Measurements from ENCODE around the gene MKLN1.

The MKLN1 gene

DNA sequence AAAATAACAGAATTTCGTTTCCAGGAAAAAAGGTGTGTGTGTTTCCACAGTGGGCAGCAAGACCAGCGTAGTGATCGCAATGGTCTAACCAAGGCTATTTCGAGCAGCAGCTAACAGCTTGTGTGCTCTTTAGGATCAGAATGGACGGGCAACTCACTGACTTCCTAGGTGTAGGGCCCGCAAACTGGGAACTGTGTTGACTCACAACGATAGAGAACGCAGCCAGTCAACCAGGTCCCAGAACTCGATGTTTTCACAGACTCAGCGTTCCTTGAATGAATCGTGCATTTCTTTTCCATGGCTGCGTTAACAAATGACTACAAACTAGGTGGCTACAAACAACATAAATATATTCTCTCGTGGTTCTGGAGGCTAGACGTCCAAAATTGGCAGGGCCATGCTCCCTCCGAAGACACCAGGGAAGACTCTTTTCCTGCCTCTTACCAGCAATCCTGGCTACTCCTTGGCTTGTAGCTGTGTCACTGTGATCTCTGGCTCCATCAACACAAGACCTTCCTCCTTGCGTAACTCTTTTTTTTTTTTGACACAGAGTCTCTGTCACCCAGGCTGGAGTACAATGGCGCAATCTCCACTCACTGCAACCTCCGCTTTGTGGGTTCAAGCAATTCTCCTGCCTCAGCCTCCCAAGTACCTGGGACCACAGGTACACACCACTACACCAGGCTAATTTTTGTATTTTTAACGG lies 189.7 kb downstream of the MKLN1 start:
- TF ChIP-seq, protein P1, sequence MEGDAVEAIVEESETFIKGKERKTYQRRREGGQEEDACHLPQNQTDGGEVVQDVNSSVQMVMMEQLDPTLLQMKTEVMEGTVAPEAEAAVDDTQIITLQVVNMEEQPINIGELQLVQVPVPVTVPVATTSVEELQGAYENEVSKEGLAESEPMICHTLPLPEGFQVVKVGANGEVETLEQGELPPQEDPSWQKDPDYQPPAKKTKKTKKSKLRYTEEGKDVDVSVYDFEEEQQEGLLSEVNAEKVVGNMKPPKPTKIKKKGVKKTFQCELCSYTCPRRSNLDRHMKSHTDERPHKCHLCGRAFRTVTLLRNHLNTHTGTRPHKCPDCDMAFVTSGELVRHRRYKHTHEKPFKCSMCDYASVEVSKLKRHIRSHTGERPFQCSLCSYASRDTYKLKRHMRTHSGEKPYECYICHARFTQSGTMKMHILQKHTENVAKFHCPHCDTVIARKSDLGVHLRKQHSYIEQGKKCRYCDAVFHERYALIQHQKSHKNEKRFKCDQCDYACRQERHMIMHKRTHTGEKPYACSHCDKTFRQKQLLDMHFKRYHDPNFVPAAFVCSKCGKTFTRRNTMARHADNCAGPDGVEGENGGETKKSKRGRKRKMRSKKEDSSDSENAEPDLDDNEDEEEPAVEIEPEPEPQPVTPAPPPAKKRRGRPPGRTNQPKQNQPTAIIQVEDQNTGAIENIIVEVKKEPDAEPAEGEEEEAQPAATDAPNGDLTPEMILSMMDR (IDR thresholded peaks at IDR 0.05; ENCODE audit: low read length) = no peak
- no peak for TF ChIP-seq EZH2 (IDR thresholded peaks at IDR 0.05; ENCODE audit: borderline replicate concordance, low read length)
- no peaks in the 10 kb centered on the region for H3K4me1 ChIP-seq (ENCODE audit: insufficient read depth, low read length, severe bottlenecking)
- no peak overlapping the region for H3K4me2 ChIP-seq (ENCODE audit: low read length)
- no peak overlapping the region for H3K9ac ChIP-seq (ENCODE audit: low read length)
- H2AFZ ChIP-seq (ENCODE audit: low read length) = no peak overlapping the region
- no peak overlapping the region for H3K27ac ChIP-seq (ENCODE audit: low read depth, low read length, poor library complexity, severe bottlenecking)
- no peaks in the 10 kb centered on the region for H3K79me2 ChIP-seq (ENCODE audit: insufficient read depth, low read length)
- H3K4me3 ChIP-seq (ENCODE audit: low read depth, low read length, poor library complexity, severe bottlenecking) = no peak overlapping the region
- H4K20me1 ChIP-seq (ENCODE audit: insufficient read depth, low read length) = no peaks in the 10 kb centered on the region
- H3K27me3 ChIP-seq (ENCODE audit: insufficient read depth, low read length) = peaks cover 3% of the 10 kb centered on the region; the same call in 1 of the 2 replicates
- no peaks in the 10 kb centered on the region for H3K36me3 ChIP-seq (ENCODE audit: insufficient read depth, low read length)
- H3K9me3 ChIP-seq (ENCODE audit: low read length) = no peaks in the 10 kb centered on the region
- no peaks in the 10 kb centered on the region for H3K9me2 ChIP-seq (ENCODE audit: low read depth, low read length)
- no peaks in the 10 kb centered on the region for H3F3A ChIP-seq (ENCODE audit: insufficient read depth, low read length)

DNA sequence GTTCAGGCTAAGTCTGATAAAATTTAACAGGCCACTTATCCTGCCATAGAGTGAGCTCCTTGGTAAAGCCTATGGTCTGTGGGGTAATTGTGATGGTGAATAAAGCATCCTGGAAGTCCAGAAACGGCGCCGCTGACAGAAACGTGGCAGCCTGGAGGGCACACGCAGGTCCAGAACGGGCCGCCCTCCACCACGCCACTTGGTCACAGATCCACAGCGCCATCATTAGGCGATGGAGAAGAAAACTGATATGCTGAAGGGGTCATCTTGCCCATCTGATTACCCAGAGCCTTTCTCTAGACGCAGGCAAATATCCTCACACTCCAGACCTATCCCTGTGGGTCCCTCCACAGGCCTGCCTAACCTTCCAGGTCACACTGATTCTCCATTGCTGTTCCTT lies 190.9 kb downstream of the MKLN1 start:
- no peak overlapping the region for H3K27ac ChIP-seq (ENCODE audit: low read depth, low read length, poor library complexity, severe bottlenecking)
- no peaks in the 10 kb centered on the region for H3K36me3 ChIP-seq (ENCODE audit: insufficient read depth, low read length)
- no peaks in the 10 kb centered on the region for H4K20me1 ChIP-seq (ENCODE audit: insufficient read depth, low read length)
- no peaks in the 10 kb centered on the region for H3K4me1 ChIP-seq (ENCODE audit: insufficient read depth, low read length, severe bottlenecking)
- H3K4me3 ChIP-seq (ENCODE audit: low read depth, low read length, poor library complexity, severe bottlenecking) = no peak overlapping the region
- H3K9me2 ChIP-seq (ENCODE audit: low read depth, low read length) = no peaks in the 10 kb centered on the region
- no peak overlapping the region for H2AFZ ChIP-seq (ENCODE audit: low read length)
- TF ChIP-seq EZH2 (IDR thresholded peaks at IDR 0.05; ENCODE audit: borderline replicate concordance, low read length) = no peak
- TF ChIP-seq, protein P1 (IDR thresholded peaks at IDR 0.05; ENCODE audit: low read length) = no peak; the same call in 1 of the 2 replicates
- no peaks in the 10 kb centered on the region for H3F3A ChIP-seq (ENCODE audit: insufficient read depth, low read length)
- no peaks in the 10 kb centered on the region for H3K9me3 ChIP-seq (ENCODE audit: low read length)
- H3K27me3 ChIP-seq (ENCODE audit: insufficient read depth, low read length) = peaks cover 10% of the 10 kb centered on the region; the same call in 1 of the 2 replicates
- no peak overlapping the region for H3K9ac ChIP-seq (ENCODE audit: low read length)
- no peaks in the 10 kb centered on the region for H3K79me2 ChIP-seq (ENCODE audit: insufficient read depth, low read length)
- no peak overlapping the region for H3K4me2 ChIP-seq (ENCODE audit: low read length)

DNA sequence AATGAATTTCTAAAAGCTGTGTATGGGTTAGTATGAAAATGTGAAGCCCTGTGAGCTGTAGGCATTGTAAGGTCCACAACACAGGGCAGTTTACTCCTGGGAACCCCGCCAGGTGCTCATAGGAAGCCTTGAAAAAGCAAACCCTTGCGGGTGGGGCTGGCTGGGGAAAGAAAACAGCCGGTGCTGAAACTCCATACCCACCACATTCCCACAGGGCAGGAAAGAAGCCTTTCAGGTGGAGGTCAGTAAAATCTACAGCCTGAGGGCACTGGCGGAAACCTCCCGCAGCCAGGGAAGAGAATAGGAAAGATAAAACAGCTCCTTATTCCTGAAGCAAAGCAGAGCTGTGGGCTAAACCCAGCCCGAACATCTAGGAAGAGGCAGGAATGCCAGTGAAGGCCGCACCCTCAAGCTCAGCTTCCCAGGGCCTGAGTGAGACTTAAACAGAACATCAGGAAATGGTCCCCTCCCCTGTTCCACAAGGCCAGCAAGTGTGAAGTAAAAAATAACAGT lies 194.0 kb downstream of the MKLN1 start:
- Histone ChIP-seq H3K4me2 (ENCODE audit: low read length) (no peak overlapping the region), H3F3A (ENCODE audit: insufficient read depth, low read length) (no peaks in the 10 kb centered on the region), H3K36me3 (ENCODE audit: insufficient read depth, low read length) (no peaks in the 10 kb centered on the region), H3K79me2 (ENCODE audit: insufficient read depth, low read length) (no peaks in the 10 kb centered on the region), H3K4me1 (ENCODE audit: insufficient read depth, low read length, severe bottlenecking) (no peaks in the 10 kb centered on the region), H4K20me1 (ENCODE audit: insufficient read depth, low read length) (no peaks in the 10 kb centered on the region), H3K9ac (ENCODE audit: low read length) (no peak overlapping the region), H2AFZ (ENCODE audit: low read length) (no peak overlapping the region), H3K27me3 (ENCODE audit: insufficient read depth, low read length) (peaks cover 10% of the 10 kb centered on the region; the same call in 1 of the 2 replicates), H3K27ac (ENCODE audit: low read depth, low read length, poor library complexity, severe bottlenecking) (no peak overlapping the region), H3K9me3 (ENCODE audit: low read length) (no peaks in the 10 kb centered on the region), H3K9me2 (ENCODE audit: low read depth, low read length) (no peaks in the 10 kb centered on the region), H3K4me3 (ENCODE audit: low read depth, low read length, poor library complexity, severe bottlenecking) (no peak overlapping the region)
- TF ChIP-seq, protein P1 (IDR thresholded peaks at IDR 0.05; ENCODE audit: low read length) = no peak
- TF ChIP-seq EZH2 (IDR thresholded peaks at IDR 0.05; ENCODE audit: borderline replicate concordance, low read length) = no peak

Data from OCI-LY1 (cell line).